ENCODE results near the gene SLC25A13. TPM values are rescaled to one million over a fixed set of nuclear protein-coding genes. Genes with fewer than 3 reads are reported as not detected.
A peak's percentile ranks its signal among the peaks of the same experiment; 100 is the strongest.

SLC25A13 gene
- total and polyA plus RNA-seq, 2 of the 8 experiments (the other 6 are each of a cell fraction or from before 2014, with no cell fraction given) = 30.8 to 85.4 TPM

DNA sequence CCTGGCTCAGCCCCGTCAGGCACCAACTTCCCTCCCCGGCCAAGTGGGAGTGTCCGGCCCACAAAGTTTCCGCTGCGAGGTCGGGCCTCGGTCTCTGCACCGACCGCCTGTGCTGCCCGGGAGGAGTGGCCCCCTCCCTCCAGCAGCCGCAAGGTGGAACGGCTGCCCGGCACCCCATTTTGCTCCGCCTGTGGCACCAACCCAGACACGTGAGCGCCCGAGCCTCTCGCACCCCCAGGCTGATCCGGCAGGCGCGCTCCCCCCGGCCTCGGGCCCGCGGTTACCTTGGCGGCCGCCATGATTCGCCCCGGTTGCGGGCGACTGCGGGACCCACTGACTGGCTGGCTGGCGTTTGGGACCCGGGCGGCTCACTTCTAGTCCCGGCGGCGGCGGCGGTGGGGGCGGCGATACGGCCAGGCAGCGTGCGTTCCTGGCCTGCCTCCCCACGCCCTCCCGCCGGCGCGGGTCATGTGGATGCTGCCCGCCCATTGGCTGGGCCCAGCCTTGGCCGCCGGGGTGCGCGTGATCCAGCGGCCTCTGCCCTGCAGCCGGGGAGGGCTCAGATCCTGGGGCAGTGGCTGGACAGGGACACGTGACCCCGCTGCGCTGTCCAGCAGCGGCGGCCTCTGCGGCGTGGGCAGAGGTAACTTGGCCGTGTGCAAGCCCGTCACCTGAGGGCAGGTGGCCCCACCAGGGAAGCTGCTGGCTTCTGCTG is at the start of gene SLC25A13 (continued):
- TF ChIP-seq NANOG (IDR thresholded peaks at IDR 0.05; ENCODE audit: insufficient read depth, low read depth, low read length, poor library complexity, severe bottlenecking) (no peak), BRCA1 (IDR thresholded peaks at IDR 0.05; ENCODE audit: low read depth, low read length) (no peak), BACH1 (IDR thresholded peaks at IDR 0.05; ENCODE audit: low read length) (no peak), CREB1 (IDR thresholded peaks at IDR 0.05) (0 out of 2 replicates have a peak, but pooled peaks have one; percentile 66), FOSL1 (IDR thresholded peaks at IDR 0.05; ENCODE audit: insufficient read depth, low read depth, low read length) (no peak), KDM4A (IDR thresholded peaks at IDR 0.05; ENCODE audit: low read depth, low read length, severe bottlenecking) (peak; percentile 87), SRF (IDR thresholded peaks at IDR 0.05; ENCODE audit: low read depth, low read length) (no peak), RAD21 (IDR thresholded peaks at IDR 0.05 in 1 of 2, conservative IDR thresholded peaks at IDR 0.05 in 1 of 2; ENCODE audit: low read depth in 2 of 2, low read length in 2 of 2) (no peak; a peak in 1 of 4 replicates), CEBPB (IDR thresholded peaks at IDR 0.05; ENCODE audit: low read depth, low read length) (no peak), SIN3A (conservative IDR thresholded peaks at IDR 0.05 in 1 of 2, IDR thresholded peaks at IDR 0.05 in 1 of 2; ENCODE audit: low read depth in 1 of 2, low read length in 2 of 2) (peak in 1 of 2 experiments; percentile 14; a peak in 1 of 4 replicates), MAFK (IDR thresholded peaks at IDR 0.05; ENCODE audit: low read depth, low read length) (no peak), POLR2A (IDR thresholded peaks at IDR 0.05; ENCODE audit: control extremely low read depth in 1 of 2, low read depth in 2 of 2, low read length in 2 of 2) (peak; percentile 59 to 86), TAF7 (optimal IDR thresholded peaks at IDR 0.05; ENCODE audit: borderline replicate concordance, low read depth, low read length) (peak; percentile 13), TBP (IDR thresholded peaks at IDR 0.05; ENCODE audit: low read depth, low read length) (peak; percentile 42; the same call in 1 of the 2 replicates), CHD2 (IDR thresholded peaks at IDR 0.05; ENCODE audit: low read length) (no peak), RFX5 (IDR thresholded peaks at IDR 0.05; ENCODE audit: borderline replicate concordance, low read depth, low read length) (no peak), ASH2L (IDR thresholded peaks at IDR 0.05; ENCODE audit: low read length) (peak; percentile 97), CTBP2 (IDR thresholded peaks at IDR 0.05; ENCODE audit: borderline replicate concordance, insufficient read depth, insufficient read length, low read length) (no peak), EGR1 (IDR thresholded peaks at IDR 0.05; ENCODE audit: borderline replicate concordance, low read depth, low read length) (no peak), KDM1A (IDR thresholded peaks at IDR 0.05; ENCODE audit: borderline replicate concordance, low read length) (no peak), RXRA (IDR thresholded peaks at IDR 0.05; ENCODE audit: insufficient read depth, low read depth, low read length) (no peak), CTCF (IDR thresholded peaks at IDR 0.05; ENCODE audit: control extremely low read depth in 1 of 3, insufficient read depth in 1 of 3, low read depth in 1 of 3, low read length in 3 of 3) (no peak)

Data from H1 (cell line).